HCT116 (cell line): Measurements from ENCODE around the gene NSUN7.

Experiments
- CBX3 ChIP-seq: IDR thresholded peaks from 2 replicates; pipeline ENCODE4 v1.6.1; 2012; ENCODE audit warnings: low read depth
- CTCF ChIP-seq, 3 experiments: fragments of 200-600 bp in 1 of 3; sonication (generic) in 1 of 3; IDR thresholded peaks in 2 of 3; conservative IDR thresholded peaks in 1 of 3; 2 replicates each; pipeline ENCODE4 v1.5.1; 2012 to 2017; ENCODE audit warnings: low read depth in 2 of 3, low read length in 2 of 3, antibody characterized with exemption in 1 of 3, borderline replicate concordance in 1 of 3, control low read depth in 1 of 3, mild to moderate bottlenecking in 1 of 3, mixed read lengths in 1 of 3, mixed run types in 1 of 3, moderate library complexity in 1 of 3; ENCODE audit not compliant: insufficient read depth in 1 of 3
- EZH2 ChIP-seq: fragments of 200-600 bp; sonication (generic); IDR thresholded peaks from 2 replicates; pipeline ENCODE4 v1.6.1; 2017; ENCODE audit warnings: antibody characterized with exemption, mixed run types
- EZH2phosphoT487 ChIP-seq: fragments of 200-600 bp; IDR thresholded peaks from 2 replicates; pipeline ENCODE4 v1.6.1; 2018; ENCODE audit warnings: antibody characterized with exemption, borderline replicate concordance
- MAX ChIP-seq: IDR thresholded peaks from 2 replicates; pipeline ENCODE4 v1.6.1; 2012
- POLR2A ChIP-seq: IDR thresholded peaks from 2 replicates; pipeline ENCODE4 v1.7.0; 2011; ENCODE audit warnings: borderline replicate concordance; ENCODE audit not compliant: insufficient read depth, insufficient read length; ENCODE audit errors: extremely low read depth
- POLR2AphosphoS5 ChIP-seq: IDR thresholded peaks from 2 replicates; pipeline ENCODE4 v1.6.1; 2011; ENCODE audit warnings: mild to moderate bottlenecking, low read depth, low read length, moderate library complexity
- RAD21 ChIP-seq: IDR thresholded peaks from 2 replicates; pipeline ENCODE4 v1.6.1; 2012; ENCODE audit warnings: low read depth, mild to moderate bottlenecking
- REST ChIP-seq: IDR thresholded peaks from 2 replicates; pipeline ENCODE4 v1.6.1; 2012; ENCODE audit warnings: low read depth
- YY1 ChIP-seq: IDR thresholded peaks from 2 replicates; pipeline ENCODE4 v1.6.1; 2011; ENCODE audit warnings: low read length, low read depth, moderate library complexity, mild to moderate bottlenecking; ENCODE audit not compliant: insufficient replicate concordance; ENCODE audit errors: extremely low read depth
- ZFX ChIP-seq: fragments of 450-650 bp; IDR thresholded peaks from 2 replicates; pipeline ENCODE4 v1.6.1; 2017

GRCh38 chr4:40718586-40718985 lies 31.2 kb upstream of the NSUN7 start:
- TF ChIP-seq EZH2phosphoT487 (no peak), CTCF (IDR thresholded peaks at IDR 0.05 in 2 of 3, conservative IDR thresholded peaks at IDR 0.05 in 1 of 3; ENCODE audit: borderline replicate concordance in 1 of 3, insufficient read depth in 1 of 3, low read depth in 2 of 3, low read length in 2 of 3) (no peak), REST (no peak), EZH2 (no peak), MAX (no peak), ZFX (no peak), CBX3 (no peak), POLR2AphosphoS5 (no peak), RAD21 (no peak), YY1 (no peak), POLR2A (no peak)
